ENCODE results near the gene HPCAL1. TPM values are rescaled to one million over a fixed set of nuclear protein-coding genes. Genes with fewer than 3 reads are reported as not detected.

HPCAL1 gene
- total and polyA plus RNA-seq, 10 of the 15 experiments (the other 5 are each of a cell fraction or from before 2014, with no cell fraction given): 0.40 to 12.8 (median 7.9) TPM

- Histone ChIP-seq H3K9ac (ENCODE audit: control insufficient read depth, insufficient read depth, low read length) (no peak overlapping the region), H4K20me1 (ENCODE audit: control insufficient read depth, insufficient read depth) (no peaks in the 10 kb centered on the region; the same call in 1 of the 2 replicates), H3K4me3 (no peak overlapping the region), H3K4me2 (ENCODE audit: control insufficient read depth, insufficient read depth) (no peak overlapping the region), H3K9me3 (replicated peaks; ENCODE audit: control insufficient read depth, insufficient read depth, low read length) (no peaks in the 10 kb centered on the region), H3K79me2 (ENCODE audit: control insufficient read depth, insufficient read depth, low read length) (no peaks in the 10 kb centered on the region), H3K27me3 (replicated peaks in 1 of 2; ENCODE audit: control insufficient read depth in 2 of 2, insufficient read depth in 2 of 2, low read length in 1 of 2) (no peaks in the 10 kb centered on the region), H3K36me3 (ENCODE audit: control insufficient read depth in 2 of 2, insufficient read depth in 2 of 2, low read length in 1 of 2) (no peaks in the 10 kb centered on the region), H3K4me1 (ENCODE audit: control insufficient read depth, insufficient read depth, low read length) (no peaks in the 10 kb centered on the region), H2AFZ (ENCODE audit: control insufficient read depth, low read depth, low read length) (no peak overlapping the region), H3K27ac (ENCODE audit: control insufficient read depth, insufficient read depth) (no peak overlapping the region)
- CTCF ChIA-PET: interaction anchor here (0.6 to 1.5 kb wide), 5 partner anchors 10 to 91 kb away, joined by 3 to 4 read pairs (median 3); no protein-coding TSS in a partner anchor
- POLR2A ChIA-PET: interaction anchor here (1.0 kb wide), 2 partner anchors 11 to 14 kb away, joined by 5 to 6 read pairs; no protein-coding TSS in a partner anchor
- intact Hi-C loops (cut with micrococcal nuclease; ENCODE audit: unreplicated experiment) (no loop called here), in situ Hi-C loops (cut with MboI) (no loop called here)
- no TSS peak for BruUV-seq (replicated peaks)
- RAD21 ChIA-PET (ENCODE audit: unreplicated experiment): no interaction called here
- ATAC-seq (no peak), DNase-seq (ENCODE audit: low read depth, low spot score) (no peak), FAIRE-seq (no peak)
- TF ChIP-seq MEF2B (IDR thresholded peaks at IDR 0.05; ENCODE audit: partially characterized antibody, poor library complexity, severe bottlenecking): no peak
- no peak for TF ChIP-seq ESRRA (IDR thresholded peaks at IDR 0.05; ENCODE audit: low read length)
- TF ChIP-seq ZNF592 (IDR thresholded peaks at IDR 0.05): no peak
- no peak for TF ChIP-seq E2F8 (IDR thresholded peaks at IDR 0.05; ENCODE audit: low read depth, partially characterized antibody)
- TF ChIP-seq YY1 (IDR thresholded peaks at IDR 0.05; ENCODE audit: low read depth, low read length): no peak
- TF ChIP-seq GABPA (IDR thresholded peaks at IDR 0.05; ENCODE audit: low read depth): no peak
- no peak for TF ChIP-seq CREB1 (IDR thresholded peaks at IDR 0.05; ENCODE audit: low read depth)
- TF ChIP-seq WRNIP1 (IDR thresholded peaks at IDR 0.05; ENCODE audit: borderline replicate concordance, low read depth, low read length): no peak
- TF ChIP-seq MXI1 (IDR thresholded peaks at IDR 0.05; ENCODE audit: low read depth, low read length): no peak
- TF ChIP-seq HDGF (IDR thresholded peaks at IDR 0.05): no peak
- TF ChIP-seq STAT1 (conservative IDR thresholded peaks at IDR 0.05): no peak
- no peak for TF ChIP-seq IRF4 (IDR thresholded peaks at IDR 0.05; ENCODE audit: low read depth, low read length)
- no peak for TF ChIP-seq SP1 (IDR thresholded peaks at IDR 0.05; ENCODE audit: low read depth, low read length)
- TF ChIP-seq CHD4 (IDR thresholded peaks at IDR 0.05): no peak
- no peak for TF ChIP-seq KDM1A (IDR thresholded peaks at IDR 0.05; ENCODE audit: borderline replicate concordance)
- no peak for TF ChIP-seq POLR2A (IDR thresholded peaks at IDR 0.05; ENCODE audit: low read depth, low read length)
- SMC1A ChIA-PET (ENCODE audit: uncharacterized antibody, unreplicated experiment): interaction anchor here (1.4 kb wide), 1 partner anchor 16 kb away, joined by 6 read pairs; no protein-coding TSS in a partner anchor
- WGBS (ENCODE audit: insufficient coverage, insufficient replicate concordance, low lambda C conversion rate, missing lambda C conversion rate): 30% methylated on average over 6 of the region's 6 CpGs
These were observed 89.8 kb downstream of the HPCAL1 start for GRCh38 chr2:10392548-10392947.
